Activated CD8-positive, alpha-beta T cell treated with anti-CD3 and anti-CD28 coated beads for 36 hours (primary cell): ENCODE measurements around the gene PDP2. TPM values are rescaled to one million over a fixed set of nuclear protein-coding genes. Genes with fewer than 3 reads are reported as not detected.

Experiments
- ATAC-seq: fragments of 200-7000 bp; cut with Tn5 transposase; one replicate; pipeline ENCODE4 v1.10.0; 2021; ENCODE audit warnings: mild to moderate bottlenecking, moderate library complexity
- CTCF ChIA-PET: fragments of 350-600 bp; sonication (Branson Sonifier 250); formaldehyde crosslinking; loops from one replicate; lab custom pipeline; 2021; ENCODE audit warnings: antibody characterized with exemption; lab: Charles Lee
- POLR2A ChIA-PET: fragments of 350-600 bp; sonication (Branson Sonifier 250); formaldehyde crosslinking; loops from one replicate; lab custom pipeline; 2021; ENCODE audit warnings: antibody characterized with exemption; lab: Charles Lee
- DNase-seq: peaks from one replicate; pipeline ENCODE4 v3.0.0-alpha.2; 2020
- H3K27ac Mint-ChIP-seq: one replicate; pipeline ENCODE4 v1.8.0; 2021; ENCODE audit warnings: mild to moderate bottlenecking, mixed read lengths
- H3K27me3 Mint-ChIP-seq: one replicate; pipeline ENCODE4 v1.8.0; 2021; ENCODE audit warnings: mixed read lengths
- H3K36me3 Mint-ChIP-seq: one replicate; pipeline ENCODE4 v1.8.0; 2021; ENCODE audit warnings: low read depth, mixed read lengths
- H3K4me1 Mint-ChIP-seq: one replicate; pipeline ENCODE4 v1.8.0; 2021; ENCODE audit warnings: low read depth, mixed read lengths
- H3K4me3 Mint-ChIP-seq: one replicate; pipeline ENCODE4 v1.8.0; 2021; ENCODE audit warnings: mild to moderate bottlenecking, moderate library complexity, mixed read lengths
- H3K9me3 Mint-ChIP-seq: one replicate; pipeline ENCODE4 v1.8.0; 2021; ENCODE audit warnings: mixed read lengths
- CTCF ChIP-seq: fragments of 200-600 bp; IDR thresholded peaks from one replicate; pipeline ENCODE4 v1.8.0; 2022; ENCODE audit warnings: antibody characterized with exemption, mild to moderate bottlenecking
- intact Hi-C: fragments of 100-400 bp; cut with micrococcal nuclease; formaldehyde crosslinking; loops from one replicate; pipeline ENCODE4 v1.10.0; 2022
- total RNA-seq, 2 experiments: library from RNA; stranded (reverse); gene quantifications; one replicate each; pipeline ENCODE4 v1.2.3, GENCODE V29; 2021

The PDP2 gene
- total RNA-seq, 2 experiments from 2014 or later, result 31.2 to 38.1 TPM

DNA sequence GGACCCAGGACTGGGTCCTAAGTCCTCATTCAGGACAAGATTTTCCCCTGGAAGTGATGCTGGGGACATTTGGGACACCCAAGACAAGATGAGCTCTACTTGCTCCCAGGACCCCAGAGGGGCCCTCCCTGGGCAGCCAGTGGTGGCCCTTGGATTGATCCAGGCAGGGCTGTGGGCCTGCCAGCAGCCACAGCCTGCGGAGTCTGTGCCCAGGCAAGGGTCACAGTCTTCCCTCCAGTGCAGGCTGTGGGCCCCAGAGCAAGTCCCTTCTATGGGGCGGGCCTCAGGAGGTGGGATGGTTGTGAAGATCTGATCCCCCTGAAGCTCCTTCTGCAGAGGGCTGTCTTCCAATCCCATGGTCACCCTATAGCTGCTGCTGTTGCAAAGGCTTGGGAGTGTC lies 23.5 kb upstream of the PDP2 start:
- intact Hi-C loops, result no loop called here
- no peak for DNase-seq

GRCh38 chr16:66857437-66857836 lies 22.9 kb upstream of the PDP2 start:
- CTCF ChIA-PET, result interaction anchor here (0.9 to 8.4 kb wide), 3 partner anchors 11 to 27 kb away, joined by 3 to 48 read pairs (median 40); partner anchors contain the start of gene NAE1
- Mint-ChIP-seq H3K27ac (no peak overlapping the region), H3K36me3 (no peaks in the 10 kb centered on the region), H3K9me3 (no peaks in the 10 kb centered on the region), H3K27me3 (no peaks in the 10 kb centered on the region), H3K4me1 (no peaks in the 10 kb centered on the region), H3K4me3 (no peak overlapping the region)
- intact Hi-C loops, result no loop called here
- DNase-seq (no peak), ATAC-seq (no peak)
- POLR2A ChIA-PET, result no interaction called here
- no peak for TF ChIP-seq CTCF

More for the DNA sequence above, 23.5 kb upstream of the PDP2 start:
- Mint-ChIP-seq H3K27ac (no peak overlapping the region), H3K27me3 (no peaks in the 10 kb centered on the region), H3K36me3 (no peaks in the 10 kb centered on the region), H3K9me3 (no peaks in the 10 kb centered on the region), H3K4me1 (no peaks in the 10 kb centered on the region), H3K4me3 (no peak overlapping the region)
- TF ChIP-seq CTCF, result no peak
- CTCF ChIA-PET, result interaction anchor here (0.9 to 8.4 kb wide), 3 partner anchors 11 to 26 kb away, joined by 3 to 48 read pairs (median 40); partner anchors contain the start of gene NAE1
- POLR2A ChIA-PET, result no interaction called here
- no peak for ATAC-seq

GRCh38 chr16:66858740-66859396 lies 21.4 kb upstream of the PDP2 start:
- ATAC-seq, result no peak
- Mint-ChIP-seq H3K36me3 (no peaks in the 10 kb centered on the region), H3K4me3 (no peak overlapping the region), H3K9me3 (no peaks in the 10 kb centered on the region), H3K4me1 (no peaks in the 10 kb centered on the region), H3K27ac (no peak overlapping the region), H3K27me3 (no peaks in the 10 kb centered on the region)
- DNase-seq, result no peak
- ChIA-PET CTCF (interaction anchor here (6.2 to 12.6 kb wide), 3 partner anchors 9 to 32 kb away, joined by 40 to 214 read pairs (median 48); partner anchors contain the start of gene NAE1), POLR2A (no interaction called here)
- intact Hi-C loops, result no loop called here
- no peak for TF ChIP-seq CTCF

DNA sequence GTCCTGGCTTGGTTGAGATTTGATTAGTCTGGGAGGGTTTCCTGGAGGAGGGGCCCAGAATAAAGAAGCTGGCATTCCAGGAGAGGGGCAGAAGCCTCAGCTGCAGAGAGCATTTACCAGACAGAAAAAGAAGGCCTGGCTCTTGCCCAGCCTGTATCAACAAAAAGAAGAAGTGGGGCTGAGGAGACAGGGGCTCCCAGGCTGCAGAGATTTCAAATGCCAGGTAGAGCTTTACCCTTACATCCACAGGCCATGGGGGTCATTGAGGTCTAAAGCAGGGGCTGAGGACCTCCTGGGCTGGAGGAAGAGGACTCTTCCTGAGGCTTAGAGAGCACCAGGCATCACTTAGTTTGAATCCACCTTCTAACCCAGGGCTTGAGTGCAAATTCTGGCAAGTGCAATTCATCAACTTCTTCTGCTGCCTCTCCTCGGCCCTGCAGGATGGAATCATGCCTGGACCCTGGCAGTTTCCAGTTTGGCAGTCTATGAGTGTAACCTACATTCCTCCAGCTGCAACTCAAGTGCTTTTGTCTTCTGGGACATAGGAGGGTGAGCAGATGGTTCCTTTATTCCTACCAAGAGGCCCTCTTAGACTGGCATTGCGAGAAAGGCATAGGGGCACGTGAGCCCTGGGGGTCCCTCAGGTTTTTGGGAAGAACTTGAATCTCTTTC lies 20.8 kb upstream of the PDP2 start:
- POLR2A ChIA-PET, result interaction anchor here (0.8 kb wide), 1 partner anchor 28 kb away, joined by 3 read pairs; the partner anchor contains the start of gene NAE1
- intact Hi-C loops, result no loop called here
- H3K9me3 Mint-ChIP-seq, result no peaks in the 10 kb centered on the region

More for the DNA sequence above, 20.8 kb upstream of the PDP2 start:
- CTCF ChIA-PET, result interaction anchor here (1.1 to 12.6 kb wide), 2 partner anchors 14 to 33 kb away, joined by 4 to 214 read pairs; partner anchors contain the start of gene NAE1
- Mint-ChIP-seq H3K27me3 (no peaks in the 10 kb centered on the region), H3K4me3 (no peak overlapping the region), H3K27ac (no peak overlapping the region), H3K4me1 (no peaks in the 10 kb centered on the region), H3K36me3 (no peaks in the 10 kb centered on the region)
- no peak for ATAC-seq
- TF ChIP-seq CTCF, result no peak
- DNase-seq, result no peak
